H1 (cell line): ENCODE results near the gene YLPM1.

Experiments
- EP300 ChIP-seq, 2 experiments: IDR thresholded peaks; 1 replicate in 1 of 2; 2 replicates in 1 of 2; pipeline ENCODE4 v1.6.1; 2011 to 2012; ENCODE audit warnings: low read depth in 2 of 2, low read length in 2 of 2, mild to moderate bottlenecking in 2 of 2, borderline replicate concordance in 1 of 2, inconsistent platforms in 1 of 2, moderate library complexity in 1 of 2
- FOSL1 ChIP-seq: IDR thresholded peaks from 2 replicates; pipeline ENCODE4 v1.6.1; 2011; ENCODE audit warnings: mild to moderate bottlenecking, low read depth, low read length, moderate library complexity; ENCODE audit not compliant: insufficient read depth
- GTF2F1 ChIP-seq: IDR thresholded peaks from 2 replicates; pipeline ENCODE4 v1.6.1; 2012; ENCODE audit warnings: low read depth, low read length, improper control_type of control experiment, borderline replicate concordance
- KDM1A ChIP-seq: fragments of 200-600, 300-600 bp; sonication (generic); IDR thresholded peaks from 2 replicates; pipeline ENCODE4 v1.7.1; 2016; ENCODE audit warnings: mild to moderate bottlenecking, low read length, borderline replicate concordance
- MAX ChIP-seq: IDR thresholded peaks from 2 replicates; pipeline ENCODE4 v1.6.1; 2012; ENCODE audit warnings: inconsistent platforms
- POLR2A ChIP-seq, 2 experiments: IDR thresholded peaks; 1 replicate in 1 of 2; 2 replicates in 1 of 2; pipeline ENCODE4 v1.6.1; 2011; ENCODE audit warnings: low read depth in 2 of 2, low read length in 2 of 2, mild to moderate bottlenecking in 2 of 2; ENCODE audit errors: control extremely low read depth in 1 of 2
- POLR2AphosphoS5 ChIP-seq: IDR thresholded peaks from 2 replicates; pipeline ENCODE4 v1.6.1; 2011; ENCODE audit warnings: low read depth, low read length
- SIN3A ChIP-seq, 2 experiments: IDR thresholded peaks in 1 of 2; conservative IDR thresholded peaks in 1 of 2; 2 replicates each; pipeline ENCODE4 v1.6.1; 2011 to 2012; ENCODE audit warnings: low read length in 2 of 2, improper control_type of control experiment in 1 of 2, low read depth in 1 of 2, mild to moderate bottlenecking in 1 of 2
- SP2 ChIP-seq: IDR thresholded peaks from 2 replicates; pipeline ENCODE4 v1.6.1; 2012; ENCODE audit warnings: mild to moderate bottlenecking, low read length, inconsistent platforms
- TEAD4 ChIP-seq: IDR thresholded peaks from 2 replicates; pipeline ENCODE4 v1.6.1; 2012; ENCODE audit warnings: low read depth, low read length, inconsistent platforms, mixed read lengths
- YY1 ChIP-seq: IDR thresholded peaks from 2 replicates; pipeline ENCODE4 v1.6.1; 2011; ENCODE audit warnings: low read depth, mild to moderate bottlenecking, low read length
- TF ChIP-seq, protein P1 (sequence below), 3 experiments: IDR thresholded peaks; 1 replicate in 2 of 3; 2 replicates in 1 of 3; pipeline versions ENCODE4 v1.5.1 to v1.6.1; 2011; ENCODE audit warnings: low read length in 3 of 3, mild to moderate bottlenecking in 3 of 3, inconsistent platforms in 2 of 3, low read depth in 1 of 3, moderate library complexity in 1 of 3; ENCODE audit not compliant: insufficient read depth in 1 of 3; ENCODE audit errors: control extremely low read depth in 1 of 3

- TF ChIP-seq, protein P1, sequence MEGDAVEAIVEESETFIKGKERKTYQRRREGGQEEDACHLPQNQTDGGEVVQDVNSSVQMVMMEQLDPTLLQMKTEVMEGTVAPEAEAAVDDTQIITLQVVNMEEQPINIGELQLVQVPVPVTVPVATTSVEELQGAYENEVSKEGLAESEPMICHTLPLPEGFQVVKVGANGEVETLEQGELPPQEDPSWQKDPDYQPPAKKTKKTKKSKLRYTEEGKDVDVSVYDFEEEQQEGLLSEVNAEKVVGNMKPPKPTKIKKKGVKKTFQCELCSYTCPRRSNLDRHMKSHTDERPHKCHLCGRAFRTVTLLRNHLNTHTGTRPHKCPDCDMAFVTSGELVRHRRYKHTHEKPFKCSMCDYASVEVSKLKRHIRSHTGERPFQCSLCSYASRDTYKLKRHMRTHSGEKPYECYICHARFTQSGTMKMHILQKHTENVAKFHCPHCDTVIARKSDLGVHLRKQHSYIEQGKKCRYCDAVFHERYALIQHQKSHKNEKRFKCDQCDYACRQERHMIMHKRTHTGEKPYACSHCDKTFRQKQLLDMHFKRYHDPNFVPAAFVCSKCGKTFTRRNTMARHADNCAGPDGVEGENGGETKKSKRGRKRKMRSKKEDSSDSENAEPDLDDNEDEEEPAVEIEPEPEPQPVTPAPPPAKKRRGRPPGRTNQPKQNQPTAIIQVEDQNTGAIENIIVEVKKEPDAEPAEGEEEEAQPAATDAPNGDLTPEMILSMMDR (IDR thresholded peaks at IDR 0.05; ENCODE audit: control extremely low read depth in 1 of 3, insufficient read depth in 1 of 3, low read depth in 1 of 3, low read length in 3 of 3): no peak
- TF ChIP-seq YY1: no peak
- no peak for TF ChIP-seq KDM1A
- TF ChIP-seq POLR2A (IDR thresholded peaks at IDR 0.05; ENCODE audit: control extremely low read depth in 1 of 2, low read depth in 2 of 2, low read length in 2 of 2): no peak
- no peak for TF ChIP-seq MAX
- no peak for TF ChIP-seq FOSL1
- TF ChIP-seq GTF2F1: no peak
- no peak for TF ChIP-seq SP2
- TF ChIP-seq TEAD4: no peak
- TF ChIP-seq POLR2AphosphoS5: no peak
- no peak for TF ChIP-seq SIN3A (conservative IDR thresholded peaks at IDR 0.05 in 1 of 2, IDR thresholded peaks at IDR 0.05 in 1 of 2; ENCODE audit: low read depth in 1 of 2, low read length in 2 of 2)
- TF ChIP-seq EP300 (IDR thresholded peaks at IDR 0.05; ENCODE audit: borderline replicate concordance in 1 of 2, low read depth in 2 of 2, low read length in 2 of 2): no peak
Observed at GRCh38 chr14:74737753-74738325, 25.3 kb upstream of the YLPM1 start.
